Stimulated activated effector memory CD8-positive, alpha-beta T cell treated with anti-CD3 and anti-CD28 coated beads, Interleukin-12 subunit alpha, Interleukin-12 subunit beta, amount 100 ng/mL, for 72 hours (primary cell): Measurements from ENCODE around the gene HID1.
A peak's percentile ranks its signal among the peaks of the same experiment; 100 is the strongest.

Experiments used
- ATAC-seq: fragments of 150-1000 bp; cut with Tn5 transposase; 2 replicates; pipeline ENCODE4 v1.10.0; 2021
- DNase-seq, 2 donors: peaks; one replicate each; pipeline ENCODE4 v3.0.0; 2021 to 2022; ENCODE audit warnings: low spot score in 2 of 2
- H3K27ac Mint-ChIP-seq: one replicate; pipeline ENCODE4 v1.8.0; 2022; ENCODE audit warnings: mild to moderate bottlenecking, mixed read lengths
- H3K36me3 Mint-ChIP-seq: one replicate; pipeline ENCODE4 v1.8.0; 2022; ENCODE audit warnings: mild to moderate bottlenecking, mixed read lengths
- H3K4me1 Mint-ChIP-seq: one replicate; pipeline ENCODE4 v1.8.0; 2022; ENCODE audit warnings: mixed read lengths
- H3K4me3 Mint-ChIP-seq: one replicate; pipeline ENCODE4 v1.8.0; 2022; ENCODE audit warnings: mild to moderate bottlenecking, mixed read lengths
- H3K9me3 Mint-ChIP-seq: one replicate; pipeline ENCODE4 v1.8.0; 2022; ENCODE audit warnings: mixed read lengths

HID1 gene

DNA sequence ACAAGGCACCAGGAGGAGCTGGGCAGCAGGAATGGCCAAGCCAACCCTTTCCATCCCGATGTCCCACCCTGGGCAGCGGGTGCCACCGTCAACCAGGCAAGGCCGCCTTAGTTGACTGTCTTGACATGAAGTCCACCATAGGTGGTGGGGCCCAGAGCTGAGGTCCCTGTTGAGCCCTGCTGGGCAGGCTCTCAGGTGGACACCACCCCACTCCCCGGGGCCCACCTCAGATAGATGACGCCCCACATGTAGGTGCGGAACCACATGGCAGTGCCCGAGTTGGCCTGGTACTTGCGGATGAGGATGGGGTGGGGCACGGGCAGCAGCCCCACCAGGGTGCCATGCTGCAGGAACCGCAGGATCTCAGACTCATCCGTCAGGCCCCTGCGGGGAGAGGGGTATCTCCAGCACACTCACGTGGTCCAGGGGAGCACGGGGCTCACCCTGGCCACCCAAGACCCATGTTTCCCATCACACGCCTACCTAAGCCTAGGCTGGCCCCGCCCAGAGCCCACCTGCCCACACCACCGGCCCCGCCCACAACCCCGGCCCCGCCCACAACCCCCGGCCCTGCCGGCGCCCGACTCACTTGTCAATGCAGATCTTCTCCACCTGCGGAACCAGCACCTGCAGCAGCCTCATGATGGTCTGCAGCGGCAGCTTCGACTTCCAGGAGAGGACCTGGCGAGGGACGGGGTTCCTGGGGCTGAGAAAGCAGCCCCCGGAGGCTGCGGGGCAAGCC lies 20.7 kb downstream of the HID1 start:
- no peak for ATAC-seq

DNA sequence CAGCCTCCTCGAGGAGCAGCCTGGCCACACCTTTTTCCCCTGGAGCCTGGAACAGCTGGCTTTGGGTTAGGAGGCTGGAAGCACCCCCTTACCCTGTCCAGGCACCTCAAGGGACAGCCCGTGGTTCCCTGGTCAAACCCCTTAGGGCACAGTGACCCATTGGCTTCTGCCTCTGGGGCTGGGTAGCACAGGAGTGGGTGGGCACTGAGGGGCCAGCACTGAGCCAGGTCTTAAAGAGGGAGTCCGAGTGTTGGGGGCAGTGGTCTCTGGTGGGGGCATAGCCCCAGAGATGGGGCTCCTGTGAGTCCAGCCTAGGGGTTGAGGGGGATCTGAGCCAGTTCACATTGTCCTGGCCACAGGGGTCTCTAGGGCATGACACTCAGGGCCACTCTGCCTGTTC lies 21.5 kb downstream of the HID1 start:
- H3K27ac Mint-ChIP-seq: no peak overlapping the region
- no peak for ATAC-seq
- H3K36me3 Mint-ChIP-seq: no peaks in the 10 kb centered on the region
- H3K4me1 Mint-ChIP-seq: no peaks in the 10 kb centered on the region
- H3K4me3 Mint-ChIP-seq: no peak overlapping the region
- DNase-seq: no peak
- H3K9me3 Mint-ChIP-seq: no peaks in the 10 kb centered on the region

More for the DNA sequence above, 20.7 kb downstream of the HID1 start:
- no peak overlapping the region for H3K27ac Mint-ChIP-seq
- no peaks in the 10 kb centered on the region for H3K36me3 Mint-ChIP-seq
- H3K4me3 Mint-ChIP-seq: no peak overlapping the region
- DNase-seq: no peak
- H3K4me1 Mint-ChIP-seq: no peaks in the 10 kb centered on the region
- no peaks in the 10 kb centered on the region for H3K9me3 Mint-ChIP-seq

DNA sequence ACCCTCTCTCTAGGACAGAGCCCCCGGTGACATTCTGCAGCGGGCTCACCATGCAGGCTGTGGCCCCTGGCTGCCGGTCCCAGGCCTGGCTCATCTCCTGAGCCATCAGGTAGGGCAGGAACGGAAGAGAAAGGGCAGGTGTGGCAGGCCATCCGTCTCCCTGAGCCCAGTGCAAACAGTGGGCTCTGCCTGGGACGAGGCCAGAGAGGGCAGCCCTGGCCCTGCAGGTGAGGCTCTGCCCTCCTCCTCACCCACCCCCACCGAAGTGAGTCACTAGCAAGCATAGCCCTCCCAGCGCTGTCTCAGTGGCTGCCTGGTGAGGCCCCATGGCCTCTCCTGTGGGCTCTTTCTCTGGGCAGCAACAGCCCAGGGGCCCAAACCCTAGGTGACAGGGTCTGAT lies 22.4 kb downstream of the HID1 start:
- Mint-ChIP-seq H3K4me3 (no peak overlapping the region), H3K36me3 (no peaks in the 10 kb centered on the region), H3K4me1 (no peaks in the 10 kb centered on the region), H3K27ac (no peak overlapping the region), H3K9me3 (no peaks in the 10 kb centered on the region)
- DNase-seq: no peak
- ATAC-seq: no peak

DNA sequence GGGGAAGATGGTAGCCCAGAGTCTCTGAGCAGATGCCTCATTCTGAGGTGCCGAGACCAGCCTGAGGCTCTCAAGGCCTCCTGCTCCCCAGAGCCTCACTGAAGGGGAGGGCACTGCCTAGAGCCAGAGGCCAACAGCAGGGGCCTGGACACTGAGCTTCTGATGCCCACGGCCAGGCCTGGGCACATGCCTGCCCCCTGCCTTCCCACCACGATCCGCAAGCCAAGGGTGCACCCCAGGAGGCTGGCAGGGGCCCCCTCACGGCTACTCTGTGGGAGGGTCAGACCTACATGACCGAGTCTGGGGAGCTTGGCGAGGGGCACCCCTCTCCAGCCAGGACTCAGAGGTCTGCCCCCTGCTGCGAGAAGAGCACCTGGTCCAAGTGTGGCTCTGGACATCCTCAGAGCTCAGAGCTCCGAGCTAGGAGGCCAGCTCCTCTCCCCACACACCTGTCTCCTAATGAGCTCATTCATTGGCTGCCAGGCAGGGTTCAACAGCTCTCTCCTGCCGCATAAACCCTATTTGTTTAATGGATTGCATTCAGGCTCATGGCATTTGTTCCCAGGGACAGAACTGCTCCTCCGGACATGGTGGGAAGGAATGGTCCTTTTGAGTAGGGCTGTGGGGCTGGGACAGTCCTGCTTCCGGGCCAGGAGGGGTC lies 23.0 kb downstream of the HID1 start:
- H3K9me3 Mint-ChIP-seq: no peaks in the 10 kb centered on the region
- no peaks in the 10 kb centered on the region for H3K36me3 Mint-ChIP-seq
- H3K27ac Mint-ChIP-seq: no peak overlapping the region
- H3K4me3 Mint-ChIP-seq: no peak overlapping the region
- no peak for DNase-seq
- no peaks in the 10 kb centered on the region for H3K4me1 Mint-ChIP-seq
- ATAC-seq: peak; percentile 16

DNA sequence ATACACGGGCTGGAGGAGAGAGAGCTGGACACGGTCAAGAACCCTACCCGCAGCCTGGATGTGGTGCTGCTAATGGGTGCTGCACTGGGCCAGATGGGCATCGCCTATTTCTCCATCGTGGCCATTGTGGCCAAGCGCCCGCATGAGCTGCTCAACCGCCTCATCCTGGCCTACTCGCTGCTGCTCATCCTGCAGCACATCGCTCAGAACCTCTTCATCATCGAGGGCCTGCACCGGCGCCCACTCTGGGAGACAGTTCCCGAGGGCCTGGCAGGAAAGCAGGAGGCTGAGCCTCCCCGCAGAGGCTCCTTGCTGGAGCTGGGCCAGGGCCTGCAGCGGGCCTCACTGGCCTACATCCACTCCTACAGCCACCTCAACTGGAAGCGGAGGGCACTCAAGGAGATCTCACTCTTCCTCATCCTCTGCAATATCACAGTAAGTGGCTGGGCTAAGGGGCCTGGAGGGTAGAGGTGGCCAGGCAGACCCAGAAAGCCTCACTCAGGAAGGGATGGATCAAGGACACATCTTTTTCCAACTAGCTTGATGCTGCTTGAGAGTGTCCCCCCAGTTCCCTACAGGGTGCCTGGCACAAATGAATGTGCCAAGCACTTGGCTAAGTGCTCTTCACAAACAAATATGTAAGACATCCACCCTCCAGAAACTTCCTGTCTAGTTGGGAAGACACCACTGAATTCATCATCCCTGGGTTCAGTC lies 25.4 kb downstream of the HID1 start:
- DNase-seq: no peak
- H3K4me3 Mint-ChIP-seq: no peak overlapping the region
- no peaks in the 10 kb centered on the region for H3K9me3 Mint-ChIP-seq
- H3K4me1 Mint-ChIP-seq: no peaks in the 10 kb centered on the region
- no peak overlapping the region for H3K27ac Mint-ChIP-seq
- no peak for ATAC-seq
- H3K36me3 Mint-ChIP-seq: no peaks in the 10 kb centered on the region

DNA sequence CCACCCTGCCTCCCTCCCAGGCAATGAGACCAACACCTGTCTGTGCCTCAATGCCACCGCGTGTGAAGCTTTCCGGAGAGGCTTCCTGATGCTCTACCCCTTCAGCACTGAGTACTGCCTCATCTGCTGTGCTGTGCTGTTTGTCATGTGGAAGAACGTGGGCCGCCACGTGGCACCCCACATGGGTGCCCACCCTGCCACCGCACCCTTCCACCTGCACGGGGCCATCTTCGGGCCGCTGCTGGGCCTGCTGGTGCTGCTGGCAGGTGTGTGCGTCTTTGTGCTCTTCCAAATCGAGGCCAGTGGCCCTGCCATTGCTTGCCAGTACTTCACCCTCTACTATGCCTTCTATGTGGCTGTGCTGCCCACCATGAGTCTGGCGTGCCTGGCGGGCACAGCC lies 25.9 kb downstream of the HID1 start:
- Mint-ChIP-seq H3K36me3 (no peaks in the 10 kb centered on the region), H3K4me3 (no peak overlapping the region), H3K4me1 (no peaks in the 10 kb centered on the region), H3K27ac (no peak overlapping the region), H3K9me3 (no peaks in the 10 kb centered on the region)
- DNase-seq: no peak
- no peak for ATAC-seq

DNA sequence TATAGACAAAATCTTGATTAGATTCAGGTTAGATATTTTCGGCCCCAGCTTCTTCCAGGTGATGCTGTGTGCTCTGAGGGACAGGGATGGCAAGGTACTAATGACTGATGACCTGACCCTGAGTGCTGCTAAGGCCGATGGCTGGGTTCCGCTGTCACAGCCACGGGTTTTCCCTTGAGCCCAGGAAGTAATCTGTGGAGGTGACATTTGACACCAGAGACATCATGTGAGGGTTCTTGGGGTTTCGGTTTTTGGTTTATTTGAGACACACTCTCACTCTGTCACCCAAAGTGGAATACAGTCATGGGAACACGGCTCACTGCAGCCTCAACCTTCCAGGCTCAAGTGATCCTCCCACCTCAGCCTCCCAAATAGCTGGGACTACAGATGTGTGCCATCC lies 27.0 kb downstream of the HID1 start:
- no peak overlapping the region for H3K4me3 Mint-ChIP-seq
- H3K36me3 Mint-ChIP-seq: no peaks in the 10 kb centered on the region
- peak; percentile 53 for ATAC-seq
- no peaks in the 10 kb centered on the region for H3K9me3 Mint-ChIP-seq
- no peak for DNase-seq
- no peak overlapping the region for H3K27ac Mint-ChIP-seq
- no peaks in the 10 kb centered on the region for H3K4me1 Mint-ChIP-seq

DNA sequence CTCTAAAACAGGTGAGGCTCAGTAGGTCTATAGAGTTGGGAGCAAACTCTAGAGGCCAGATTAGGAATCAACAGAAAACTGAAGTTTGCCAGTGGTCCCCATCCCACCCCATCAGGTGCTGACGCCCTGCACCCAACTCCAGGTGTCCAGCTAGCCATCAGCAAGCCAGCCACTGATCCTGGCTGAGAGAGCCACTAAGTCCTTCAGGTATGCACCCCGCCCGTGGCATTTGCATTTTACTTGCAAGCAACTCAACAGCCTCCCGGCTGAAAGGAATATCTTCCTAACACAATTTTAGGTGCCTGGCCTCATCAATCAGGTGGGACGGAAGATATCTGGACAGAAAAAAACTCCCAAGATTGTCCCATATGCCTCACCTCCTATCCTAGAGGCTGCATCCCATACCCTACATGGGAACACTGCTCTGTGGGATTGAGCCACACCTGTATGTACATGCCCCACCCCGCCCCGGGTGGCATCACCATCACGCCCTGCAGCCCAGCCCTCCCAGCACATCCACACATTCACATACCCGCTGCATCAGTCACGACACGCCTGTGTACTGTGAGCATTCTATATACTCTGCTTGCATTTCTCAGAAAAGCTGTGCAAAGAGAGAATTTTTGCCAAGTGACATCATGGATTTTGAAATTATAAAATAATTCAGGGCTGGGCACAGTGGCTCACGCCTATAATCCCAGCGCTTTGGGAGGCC lies 28.6 kb downstream of the HID1 start:
- H3K9me3 Mint-ChIP-seq: no peaks in the 10 kb centered on the region

DNA sequence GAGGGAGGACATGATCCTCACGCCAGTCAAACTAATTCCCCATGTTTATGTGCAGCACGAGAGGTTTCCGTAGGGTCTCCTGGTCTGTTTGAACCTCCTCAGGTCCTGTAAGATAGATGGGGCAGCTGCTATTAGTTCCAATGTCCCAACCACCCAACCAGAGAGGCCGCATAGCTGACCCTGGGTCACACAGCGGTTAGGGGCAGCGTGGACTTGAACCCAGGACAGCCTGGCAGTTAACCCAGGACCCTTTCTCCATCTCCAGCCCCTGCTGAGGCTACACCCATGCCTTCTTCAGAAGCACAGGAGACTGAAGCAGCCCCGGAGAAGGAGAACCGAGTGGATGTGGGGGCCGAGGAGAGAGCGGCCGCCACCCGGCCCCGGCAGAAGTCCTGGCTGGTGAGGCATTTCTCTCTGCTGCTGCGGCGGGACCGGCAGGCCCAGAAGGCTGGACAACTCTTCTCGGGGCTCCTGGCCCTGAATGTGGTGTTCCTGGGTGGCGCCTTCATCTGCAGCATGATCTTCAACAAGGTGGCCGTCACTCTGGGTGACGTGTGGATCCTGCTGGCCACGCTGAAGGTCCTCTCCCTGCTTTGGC lies 31.3 kb downstream of the HID1 start:
- Mint-ChIP-seq H3K27ac (no peak overlapping the region), H3K9me3 (no peaks in the 10 kb centered on the region), H3K4me3 (no peak overlapping the region), H3K4me1 (no peaks in the 10 kb centered on the region), H3K36me3 (no peaks in the 10 kb centered on the region)
- DNase-seq (no peak), ATAC-seq (no peak)

More for the DNA sequence above, 28.6 kb downstream of the HID1 start:
- DNase-seq (no peak), ATAC-seq (no peak)
- Mint-ChIP-seq H3K4me1 (no peaks in the 10 kb centered on the region), H3K36me3 (no peaks in the 10 kb centered on the region), H3K27ac (no peak overlapping the region), H3K4me3 (no peak overlapping the region)

DNA sequence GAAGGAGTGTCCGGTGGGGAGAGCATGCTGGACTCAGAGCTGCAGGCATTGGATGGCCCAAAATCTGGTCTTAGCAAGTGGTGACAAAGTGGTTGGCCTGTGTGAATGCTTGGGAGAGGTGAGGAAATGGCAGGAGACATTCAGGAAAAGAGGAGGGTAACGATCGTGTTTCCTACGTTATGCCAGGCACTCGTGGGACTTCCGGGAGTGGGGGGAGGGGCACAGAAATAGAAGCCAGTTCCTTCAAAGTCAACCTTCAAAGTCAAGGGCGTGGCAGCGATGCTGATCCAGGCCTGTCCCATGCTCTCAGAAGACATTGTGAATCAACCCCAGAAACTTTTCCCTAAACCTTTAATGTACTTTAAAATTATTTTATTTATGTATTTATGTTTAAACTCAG lies 33.0 kb downstream of the HID1 start:
- H3K27ac Mint-ChIP-seq: no peak overlapping the region
- no peaks in the 10 kb centered on the region for H3K4me1 Mint-ChIP-seq
- H3K9me3 Mint-ChIP-seq: no peaks in the 10 kb centered on the region
- H3K4me3 Mint-ChIP-seq: no peak overlapping the region
- no peaks in the 10 kb centered on the region for H3K36me3 Mint-ChIP-seq
- ATAC-seq (no peak), DNase-seq (no peak)

DNA sequence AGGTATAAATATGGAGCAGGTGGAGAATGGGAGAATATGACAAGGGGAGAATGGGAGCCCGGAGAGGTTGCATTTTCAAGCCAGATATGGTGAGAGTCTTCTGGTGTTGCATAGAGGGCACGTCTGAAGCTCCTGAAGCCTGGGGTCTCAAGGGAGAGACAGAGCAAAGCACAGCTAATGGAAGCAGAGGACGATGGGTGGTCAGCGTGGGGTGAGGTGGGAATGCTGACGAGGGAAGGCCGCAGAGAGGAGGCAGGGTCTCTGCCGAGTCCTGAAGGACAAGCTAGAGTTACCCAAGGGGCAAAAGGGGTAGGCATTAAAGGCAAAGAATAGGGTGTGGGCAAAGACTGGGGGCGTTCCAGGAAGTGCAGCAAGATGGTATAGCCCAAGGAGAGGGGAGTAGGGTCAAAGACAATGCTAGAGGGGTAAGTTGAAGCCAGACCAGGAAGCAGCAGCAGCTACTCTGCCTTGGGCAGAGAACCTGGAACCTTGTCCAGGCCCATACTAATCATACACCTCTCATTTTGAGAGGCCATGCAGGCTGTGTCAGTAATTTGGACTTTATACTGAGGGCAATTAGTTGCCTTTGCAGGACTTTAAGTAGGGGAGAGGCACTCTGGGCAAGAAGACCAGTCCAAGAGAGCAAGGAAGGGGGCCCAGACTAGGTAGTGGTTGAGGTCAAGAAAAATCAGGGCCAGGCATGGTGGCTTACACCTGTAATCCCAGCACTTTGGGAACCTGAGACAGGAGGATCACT lies 34.2 kb downstream of the HID1 start:
- Mint-ChIP-seq H3K4me3 (no peak overlapping the region), H3K27ac (no peak overlapping the region), H3K36me3 (no peaks in the 10 kb centered on the region), H3K4me1 (no peaks in the 10 kb centered on the region), H3K9me3 (no peaks in the 10 kb centered on the region)
- DNase-seq (no peak), ATAC-seq (no peak)

DNA sequence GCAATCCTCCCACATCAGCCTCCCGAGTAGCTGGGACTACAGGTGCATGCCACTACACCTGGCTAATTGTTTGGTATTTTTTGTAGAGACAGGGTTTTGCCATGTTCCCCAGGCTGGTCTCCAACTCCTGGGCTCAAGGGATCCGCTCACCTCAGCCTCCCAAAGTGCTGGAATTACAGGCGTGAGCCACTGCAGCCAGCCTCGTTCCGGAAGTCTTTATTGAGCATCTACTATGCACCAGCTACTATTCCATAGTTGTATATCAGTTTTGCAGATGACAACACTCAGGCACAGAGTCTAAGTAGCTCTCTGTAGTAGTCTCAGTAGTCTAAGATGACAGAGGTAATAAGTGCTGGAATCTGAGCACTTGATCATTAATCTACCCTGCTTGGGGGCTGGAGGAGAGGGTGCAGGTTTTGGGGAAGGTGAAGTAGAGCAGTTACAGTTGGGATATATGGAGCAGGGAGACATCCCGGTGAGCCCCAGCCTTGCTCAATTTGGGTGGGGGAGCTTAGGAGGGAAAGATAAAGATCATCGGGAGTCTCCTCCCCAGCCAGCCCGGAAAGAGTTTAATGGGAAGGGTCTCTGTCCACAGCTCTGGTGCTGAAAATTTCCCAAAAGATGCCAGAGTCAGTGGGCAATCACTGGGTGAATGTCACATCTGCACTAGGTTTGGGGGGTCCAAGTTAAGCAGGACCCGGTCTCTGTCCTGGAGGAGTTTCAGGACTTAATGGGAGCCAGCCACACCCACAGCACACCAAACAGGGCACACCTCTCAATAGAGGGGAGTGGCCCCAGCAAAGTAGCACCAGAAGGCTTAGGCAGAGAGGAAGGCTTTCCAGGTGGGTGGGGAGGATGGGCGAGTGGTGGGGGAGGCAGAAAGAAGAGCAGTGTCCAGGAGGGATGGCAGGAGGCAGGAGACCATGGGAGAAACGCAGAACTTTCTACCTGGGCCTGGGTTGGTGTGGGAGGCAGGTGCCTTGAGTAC lies 35.2 kb downstream of the HID1 start:
- Mint-ChIP-seq H3K36me3 (no peaks in the 10 kb centered on the region), H3K27ac (no peak overlapping the region), H3K4me1 (no peaks in the 10 kb centered on the region), H3K4me3 (no peak overlapping the region), H3K9me3 (no peaks in the 10 kb centered on the region)
- DNase-seq (no peak), ATAC-seq (no peak)

DNA sequence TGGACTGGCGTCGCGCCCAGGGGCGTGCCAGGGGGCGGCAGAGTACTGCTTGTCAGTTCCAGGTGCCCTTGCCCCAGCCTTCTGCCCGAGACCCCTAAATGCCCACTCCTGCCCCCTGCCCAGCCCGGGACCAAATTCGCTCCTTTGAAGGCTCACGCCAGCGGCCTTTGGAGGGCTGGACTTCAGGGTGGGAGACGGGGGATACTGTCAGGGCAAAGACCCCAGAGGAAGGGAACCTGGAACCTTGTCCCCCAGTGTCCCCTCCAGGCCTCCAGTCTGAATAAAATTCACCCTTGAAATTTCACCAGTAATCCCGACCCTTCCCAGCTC lies 36.1 kb downstream of the HID1 start:
- Mint-ChIP-seq H3K9me3 (no peaks in the 10 kb centered on the region), H3K4me1 (peaks cover under 1% of the 10 kb centered on the region), H3K4me3 (no peak overlapping the region), H3K27ac (no peak overlapping the region), H3K36me3 (no peaks in the 10 kb centered on the region)
- DNase-seq (no peak), ATAC-seq (no peak)
